ENCODE measurements around the gene CDH13. TPM values are rescaled to one million over a fixed set of nuclear protein-coding genes. Genes with fewer than 3 reads are reported as not detected.

CDH13 gene
- total RNA-seq, 1 donor from 2014 or later = 81.1 TPM

DNA sequence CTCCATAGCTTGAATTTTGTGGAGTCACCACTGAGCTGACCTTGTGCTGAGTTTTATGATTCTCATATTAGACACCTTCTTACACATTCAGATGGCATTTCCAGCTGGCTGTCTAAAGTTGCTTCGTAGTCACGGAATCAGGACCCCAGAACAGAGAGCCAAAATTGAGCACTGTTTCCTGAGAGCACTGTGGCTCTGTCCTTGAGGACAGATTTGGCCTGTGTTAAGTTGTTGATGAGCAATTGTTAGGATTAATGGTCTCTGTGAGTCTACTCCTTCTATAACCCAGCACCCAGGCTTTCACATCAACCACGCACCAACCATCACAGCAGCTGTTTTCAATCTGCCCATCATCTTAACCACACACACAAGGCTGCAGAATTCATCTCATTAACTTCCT, 903.5 kb downstream of the CDH13 start:
- DNase-seq = no peak
- Mint-ChIP-seq H3K4me1 (ENCODE audit: low read depth, unreplicated experiment) (no peaks in the 10 kb centered on the region), H3K4me3 (ENCODE audit: unreplicated experiment) (no peak overlapping the region), H3K27me3 (ENCODE audit: unreplicated experiment) (no peaks in the 10 kb centered on the region), H3K9me3 (ENCODE audit: unreplicated experiment) (peaks cover 4% of the 10 kb centered on the region), H3K27ac (ENCODE audit: unreplicated experiment) (no peak overlapping the region), H3K36me3 (ENCODE audit: unreplicated experiment) (peaks cover 4% of the 10 kb centered on the region)
- TF ChIP-seq, protein P1, sequence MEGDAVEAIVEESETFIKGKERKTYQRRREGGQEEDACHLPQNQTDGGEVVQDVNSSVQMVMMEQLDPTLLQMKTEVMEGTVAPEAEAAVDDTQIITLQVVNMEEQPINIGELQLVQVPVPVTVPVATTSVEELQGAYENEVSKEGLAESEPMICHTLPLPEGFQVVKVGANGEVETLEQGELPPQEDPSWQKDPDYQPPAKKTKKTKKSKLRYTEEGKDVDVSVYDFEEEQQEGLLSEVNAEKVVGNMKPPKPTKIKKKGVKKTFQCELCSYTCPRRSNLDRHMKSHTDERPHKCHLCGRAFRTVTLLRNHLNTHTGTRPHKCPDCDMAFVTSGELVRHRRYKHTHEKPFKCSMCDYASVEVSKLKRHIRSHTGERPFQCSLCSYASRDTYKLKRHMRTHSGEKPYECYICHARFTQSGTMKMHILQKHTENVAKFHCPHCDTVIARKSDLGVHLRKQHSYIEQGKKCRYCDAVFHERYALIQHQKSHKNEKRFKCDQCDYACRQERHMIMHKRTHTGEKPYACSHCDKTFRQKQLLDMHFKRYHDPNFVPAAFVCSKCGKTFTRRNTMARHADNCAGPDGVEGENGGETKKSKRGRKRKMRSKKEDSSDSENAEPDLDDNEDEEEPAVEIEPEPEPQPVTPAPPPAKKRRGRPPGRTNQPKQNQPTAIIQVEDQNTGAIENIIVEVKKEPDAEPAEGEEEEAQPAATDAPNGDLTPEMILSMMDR (IDR thresholded peaks at IDR 0.05; ENCODE audit: partially characterized antibody, unreplicated experiment) = no peak

DNA sequence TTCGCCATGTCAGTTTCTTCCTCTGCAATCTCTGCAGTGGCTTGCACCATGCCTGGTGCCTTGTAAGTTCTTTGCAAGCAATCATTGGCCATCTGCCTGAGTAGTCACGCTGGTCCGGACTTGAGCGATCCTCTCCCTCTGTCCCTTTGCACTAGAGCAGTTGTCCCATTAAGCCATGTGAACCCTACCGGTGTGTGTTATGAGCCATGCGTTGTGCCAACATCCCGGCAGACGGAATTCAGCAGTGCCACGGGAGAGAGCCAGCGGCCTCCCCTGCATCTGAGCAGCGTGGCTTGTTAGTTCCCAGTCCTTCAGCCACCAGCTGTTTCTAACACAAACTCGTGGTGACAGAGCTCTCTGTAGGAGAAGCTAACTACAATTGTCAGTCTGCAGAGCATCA, 905.9 kb downstream of the CDH13 start:
- Mint-ChIP-seq H3K27me3 (ENCODE audit: unreplicated experiment) (no peaks in the 10 kb centered on the region), H3K9me3 (ENCODE audit: unreplicated experiment) (peaks cover 4% of the 10 kb centered on the region), H3K27ac (ENCODE audit: unreplicated experiment) (no peak overlapping the region), H3K4me1 (ENCODE audit: low read depth, unreplicated experiment) (no peaks in the 10 kb centered on the region), H3K4me3 (ENCODE audit: unreplicated experiment) (no peak overlapping the region), H3K36me3 (ENCODE audit: unreplicated experiment) (peaks cover 4% of the 10 kb centered on the region)
- TF ChIP-seq, protein P1 (IDR thresholded peaks at IDR 0.05; ENCODE audit: partially characterized antibody, unreplicated experiment) = no peak
- DNase-seq = no peak

DNA sequence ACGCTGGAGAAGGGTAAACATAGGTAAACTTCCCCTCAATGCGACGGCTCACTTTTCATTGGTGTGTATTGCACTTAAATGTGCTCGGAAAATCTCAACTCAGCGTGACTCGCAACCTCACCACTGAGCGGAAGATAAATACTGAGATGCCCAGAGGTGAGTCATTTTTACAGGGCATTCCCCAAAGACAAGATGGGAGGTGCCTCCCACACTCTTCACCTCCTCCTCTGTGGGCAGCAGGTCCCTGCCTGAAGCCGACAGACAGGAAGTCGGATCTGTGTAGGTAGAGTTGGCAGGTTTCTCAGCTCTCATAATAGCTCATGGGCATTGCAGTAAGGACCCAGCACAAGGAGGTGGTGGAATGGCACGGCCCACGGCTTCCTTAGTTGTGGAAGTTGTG, 906.4 kb downstream of the CDH13 start:
- Mint-ChIP-seq H3K4me1 (ENCODE audit: low read depth, unreplicated experiment) (no peaks in the 10 kb centered on the region), H3K36me3 (ENCODE audit: unreplicated experiment) (peaks cover 4% of the 10 kb centered on the region), H3K4me3 (ENCODE audit: unreplicated experiment) (no peak overlapping the region), H3K9me3 (ENCODE audit: unreplicated experiment) (peaks cover 4% of the 10 kb centered on the region), H3K27ac (ENCODE audit: unreplicated experiment) (no peak overlapping the region), H3K27me3 (ENCODE audit: unreplicated experiment) (no peaks in the 10 kb centered on the region)
- no peak for DNase-seq
- TF ChIP-seq, protein P1 (IDR thresholded peaks at IDR 0.05; ENCODE audit: partially characterized antibody, unreplicated experiment) = no peak

DNA sequence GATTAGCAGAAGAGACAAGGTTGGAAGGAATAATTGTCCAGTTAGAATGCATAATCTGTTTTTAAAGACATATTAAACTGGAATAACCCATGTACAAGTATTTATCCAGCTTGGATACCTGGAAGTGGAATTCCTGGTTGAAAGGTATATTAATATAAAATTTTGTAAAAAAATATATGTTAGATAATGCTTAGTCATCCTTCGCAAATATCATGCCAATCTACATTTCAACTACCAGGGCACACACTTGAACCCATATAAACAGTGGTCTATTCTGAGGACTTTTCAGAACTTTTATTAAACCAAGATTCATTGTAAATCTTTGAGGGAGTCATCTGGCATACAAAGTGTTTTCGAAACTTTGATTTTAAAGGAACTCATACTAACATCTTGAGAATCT, 911.9 kb downstream of the CDH13 start:
- no peak overlapping the region for H3K4me3 Mint-ChIP-seq (ENCODE audit: unreplicated experiment)
- H3K27me3 Mint-ChIP-seq (ENCODE audit: unreplicated experiment) = peaks cover 2% of the 10 kb centered on the region
- TF ChIP-seq, protein P1 (IDR thresholded peaks at IDR 0.05; ENCODE audit: partially characterized antibody, unreplicated experiment) = no peak
- H3K9me3 Mint-ChIP-seq (ENCODE audit: unreplicated experiment) = peaks cover 2% of the 10 kb centered on the region
- no peaks in the 10 kb centered on the region for H3K36me3 Mint-ChIP-seq (ENCODE audit: unreplicated experiment)
- no peak for DNase-seq
- H3K4me1 Mint-ChIP-seq (ENCODE audit: low read depth, unreplicated experiment) = peaks cover 1% of the 10 kb centered on the region
- H3K27ac Mint-ChIP-seq (ENCODE audit: unreplicated experiment) = no peak overlapping the region

DNA sequence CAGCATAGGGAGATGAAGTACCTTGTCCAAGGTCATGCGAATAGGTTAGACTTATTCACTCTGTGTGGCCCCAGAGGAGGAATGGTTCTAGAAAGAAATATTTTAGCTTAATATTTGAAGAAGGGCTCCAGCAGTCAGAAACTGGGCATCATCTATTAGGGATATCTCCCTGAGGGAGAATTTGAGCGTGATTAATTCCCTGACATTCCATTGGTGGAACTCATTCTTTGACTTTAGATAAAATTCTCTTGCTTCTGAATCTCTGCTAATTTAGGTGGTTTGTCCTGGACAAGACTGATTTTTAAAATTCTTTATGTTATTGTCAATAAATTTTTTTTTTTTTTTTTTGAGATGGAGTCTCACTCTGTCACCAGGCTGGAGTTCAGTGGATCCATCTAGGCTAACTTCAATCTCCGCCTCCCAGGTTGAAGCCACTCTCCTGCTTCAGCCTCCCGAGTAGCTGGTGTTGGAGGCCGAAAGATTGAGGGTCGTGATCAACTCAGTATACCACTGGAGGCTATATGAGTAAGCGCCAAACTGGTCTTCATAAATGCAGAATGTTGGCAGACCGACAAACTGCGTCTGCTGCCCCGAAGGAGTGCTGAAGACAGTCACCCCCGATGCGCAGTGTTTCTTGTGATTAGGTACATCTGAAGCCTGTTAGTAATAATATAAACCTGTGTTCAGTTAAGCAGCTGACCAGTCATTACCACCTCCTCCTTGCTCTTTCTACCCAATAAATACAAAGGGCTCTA, 913.1 kb downstream of the CDH13 start:
- TF ChIP-seq, protein P1 (IDR thresholded peaks at IDR 0.05; ENCODE audit: partially characterized antibody, unreplicated experiment) = no peak
- no peak overlapping the region for H3K27ac Mint-ChIP-seq (ENCODE audit: unreplicated experiment)

More for the DNA sequence above, 913.1 kb downstream of the CDH13 start:
- Mint-ChIP-seq H3K27me3 (ENCODE audit: unreplicated experiment) (peaks cover 2% of the 10 kb centered on the region), H3K4me3 (ENCODE audit: unreplicated experiment) (no peak overlapping the region), H3K36me3 (ENCODE audit: unreplicated experiment) (no peaks in the 10 kb centered on the region), H3K4me1 (ENCODE audit: low read depth, unreplicated experiment) (peaks cover 2% of the 10 kb centered on the region), H3K9me3 (ENCODE audit: unreplicated experiment) (peaks cover 2% of the 10 kb centered on the region)
- no peak for DNase-seq
